ENCODE data around the gene NHP2.

NHP2 gene

DNA sequence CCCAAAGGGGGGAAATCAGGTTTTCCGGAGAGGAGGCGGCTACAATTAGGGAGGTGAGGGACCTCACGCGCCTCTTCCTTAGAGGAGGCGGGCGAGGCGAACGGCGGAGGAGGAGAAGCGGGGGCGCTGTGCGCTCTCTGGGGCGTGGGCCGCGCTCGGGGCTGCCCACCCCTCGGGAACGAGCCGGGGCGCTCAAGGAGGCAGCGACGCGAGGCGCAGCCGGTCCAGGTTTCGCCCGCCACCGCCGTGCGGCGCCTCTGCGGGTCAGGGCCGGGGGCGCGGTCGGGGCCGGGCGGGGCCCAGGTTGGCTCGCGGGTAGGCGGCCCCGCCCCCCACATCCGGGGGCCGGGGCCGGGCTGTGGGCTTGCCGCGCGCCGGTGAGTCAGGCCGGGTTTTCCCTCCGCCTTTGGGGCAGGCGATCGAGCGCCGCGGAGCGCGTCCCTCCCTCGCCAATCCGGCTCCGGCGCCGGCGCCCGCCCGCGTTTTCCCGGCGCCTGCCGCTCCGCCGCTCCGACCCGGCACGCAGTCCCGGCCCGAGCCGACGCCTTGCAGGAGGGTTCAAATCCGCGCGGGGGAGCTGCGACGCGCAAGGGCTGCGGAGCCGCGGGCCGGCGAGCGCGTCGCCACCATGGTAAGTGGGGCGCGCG is 40.4 kb downstream of the NHP2 start, which contains the start of gene N4BP3:
TSS of gene N4BP3 (plus strand) at position 392 of the 647 bp plus-strand sequence. CDS start 6,052 bp downstream, outside the sequence.
- DNase-seq = peak; percentile 90

DNA sequence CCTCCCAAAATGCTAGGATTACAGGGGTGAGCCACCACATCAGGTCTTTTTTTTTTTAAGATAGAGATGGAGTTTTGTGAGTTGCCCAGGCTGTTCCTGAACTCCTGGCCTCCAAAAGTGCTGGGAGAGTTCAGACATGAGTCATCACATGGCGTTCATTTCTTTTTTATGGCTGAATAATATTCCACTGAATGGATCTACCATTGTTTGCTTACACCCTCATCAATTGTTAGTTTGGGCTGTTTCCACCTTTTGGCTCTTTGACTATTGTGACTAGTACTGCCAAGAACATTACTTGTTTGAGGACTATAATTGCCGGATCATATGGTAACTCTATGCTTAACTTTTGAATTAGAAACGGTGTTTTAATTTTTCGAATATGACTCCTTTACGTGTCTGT is 41.1 kb downstream of the NHP2 start:
- DNase-seq = no peak

GRCh38 chr5:178111925-178112324 is 41.8 kb downstream of the NHP2 start:
- peak; percentile 26 for DNase-seq

GRCh38 chr5:178110511-178110910 is 43.2 kb downstream of the NHP2 start:
- DNase-seq = no peak

DNA sequence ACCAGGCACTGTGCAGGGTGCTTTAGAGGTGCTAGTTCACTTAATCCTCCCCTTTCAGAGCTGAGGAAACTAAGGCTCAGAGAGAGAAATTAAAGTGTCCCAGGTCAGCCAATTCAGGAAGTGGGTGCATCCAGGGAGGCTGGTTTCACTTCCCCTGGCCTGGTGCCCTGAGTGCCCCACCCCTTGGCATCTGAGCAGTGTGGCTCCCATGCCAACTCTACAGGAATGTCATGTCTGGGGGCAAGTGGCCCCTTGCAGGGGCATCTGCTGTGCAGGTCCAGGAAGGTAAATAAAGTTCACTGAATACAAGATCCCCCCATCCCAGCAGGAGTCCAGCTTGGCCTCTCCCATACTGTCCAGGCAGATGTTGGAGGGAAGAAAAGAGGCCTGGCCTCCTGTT is 44.7 kb downstream of the NHP2 start:
- DNase-seq = no peak

- DNase-seq = no peak
Measured at GRCh38 chr5:178108446-178108845, 45.2 kb downstream of the NHP2 start.

DNA sequence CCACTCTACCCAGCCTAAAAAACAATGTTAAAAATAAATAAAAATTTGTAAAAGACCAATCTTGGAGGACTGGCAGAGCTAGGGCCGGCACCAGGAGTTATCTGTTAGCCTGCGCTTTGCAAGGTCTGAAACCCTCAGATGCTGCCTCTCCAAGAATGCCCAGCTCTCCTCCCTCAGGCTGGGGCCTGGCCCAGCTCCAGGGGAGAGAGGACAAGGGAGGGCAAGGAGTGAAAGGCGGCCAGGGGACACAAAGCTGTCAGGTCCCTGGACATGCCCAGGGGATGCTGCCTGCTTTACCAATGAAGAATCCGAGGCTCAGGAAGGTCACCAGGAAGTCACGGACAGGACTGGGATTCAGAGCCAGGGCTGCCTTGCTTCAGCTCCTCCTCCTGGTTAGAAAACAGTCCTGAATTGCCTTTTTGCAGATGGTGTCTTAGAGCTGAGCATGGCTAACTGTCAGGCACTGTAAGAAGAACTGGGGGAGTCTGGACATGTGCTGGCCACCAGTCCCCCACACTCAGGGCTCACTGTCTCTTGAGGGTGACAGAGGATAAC is 45.9 kb downstream of the NHP2 start:
- no peak for DNase-seq

DNA sequence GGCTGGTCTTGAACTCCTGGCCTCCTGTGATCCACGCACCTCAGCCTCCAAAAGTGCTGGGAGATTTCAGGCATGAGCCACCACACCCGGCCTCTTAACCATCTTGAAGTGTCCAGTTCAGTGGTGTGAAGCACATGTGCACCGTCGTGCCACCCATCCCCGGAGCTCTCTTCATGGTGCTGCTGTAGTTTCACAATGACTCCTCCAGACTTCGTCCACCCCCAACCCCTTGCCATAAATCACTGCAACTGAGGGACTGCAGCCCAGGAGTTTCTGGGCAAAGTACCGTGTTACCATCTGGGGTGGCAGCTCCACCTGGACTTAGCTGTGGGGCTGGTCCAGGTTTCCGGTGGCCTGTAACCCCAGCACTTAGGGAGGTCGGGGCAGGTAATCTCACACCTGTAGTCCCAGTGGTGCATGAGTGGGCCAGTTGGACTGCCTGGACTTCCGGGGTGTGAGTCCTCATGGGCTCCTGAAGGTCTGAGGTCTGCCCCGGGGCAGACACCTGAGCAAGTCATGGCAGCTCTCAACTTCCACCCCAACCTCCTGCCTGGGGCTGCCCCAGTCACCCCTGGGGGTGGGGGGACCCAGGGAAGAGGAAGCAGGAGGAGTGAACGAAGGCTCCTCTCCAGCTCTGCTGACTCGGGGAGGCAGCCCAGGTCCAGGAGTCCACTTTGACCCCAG is 47.0 kb downstream of the NHP2 start:
- no peak for DNase-seq

DNA sequence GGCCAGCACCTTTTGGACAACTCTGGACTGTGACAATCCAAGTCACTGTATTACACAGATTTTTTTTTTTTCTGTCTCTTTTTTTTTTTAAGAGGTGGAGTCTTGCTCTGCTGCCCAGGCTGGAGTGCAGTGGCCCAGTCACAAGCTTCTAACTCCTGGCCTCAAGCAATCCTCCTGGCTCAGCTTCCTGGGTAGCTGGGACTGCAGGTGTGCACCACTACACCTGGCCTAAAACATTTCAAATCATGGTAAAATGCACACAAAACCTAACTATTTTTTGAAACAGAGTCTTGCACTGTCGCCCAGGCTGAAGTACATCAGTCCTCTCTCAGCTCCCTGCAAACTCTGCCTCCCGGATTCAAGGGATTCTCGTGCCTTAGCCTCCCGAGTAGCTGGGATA is 47.6 kb downstream of the NHP2 start:
- DNase-seq = no peak

- no peak for DNase-seq
Measured at GRCh38 chr5:178104492-178104891, 49.2 kb downstream of the NHP2 start.

GRCh38 chr5:178103612-178104011 is 50.1 kb downstream of the NHP2 start:
- no peak for DNase-seq
